NCI-H2227 treated with DMSO at 0.1 percent for 48 hours (cell line): ENCODE data around the gene WIZ.
A peak's percentile ranks its signal among the peaks of the same experiment; 100 is the strongest.

Experiments used
- DNase-seq: peaks from one replicate; lab custom pipeline; 2025; lab: John Stamatoyannopoulos, UW

Gene WIZ

GRCh38 chr19:15466851-15467733, 17.3 kb upstream of the WIZ start:
- DNase-seq, result no peak

GRCh38 chr19:15464394-15465385, 14.9 kb upstream of the WIZ start, which contains the start of gene RASAL3:
Gene RASAL3 (minus strand): TSS chr19:15464544. CDS start chr19:15464358, 186 bp downstream.
- DNase-seq, result no peak

- no peak for DNase-seq
Measured at GRCh38 chr19:15463861-15464371, 14.2 kb upstream of the WIZ start.

- DNase-seq, result no peak
Measured at GRCh38 chr19:15461694-15462093, 11.9 kb upstream of the WIZ start.

GRCh38 chr19:15457701-15458484, 8.1 kb upstream of the WIZ start:
- no peak for DNase-seq

GRCh38 chr19:15456871-15457700, 7.3 kb upstream of the WIZ start:
- no peak for DNase-seq

- DNase-seq, result no peak
Measured at GRCh38 chr19:15456441-15456840, 6.7 kb upstream of the WIZ start.

- no peak for DNase-seq
Measured at GRCh38 chr19:15455996-15456395, 6.2 kb upstream of the WIZ start.

GRCh38 chr19:15453906-15454860, 4.4 kb upstream of the WIZ start:
- DNase-seq, result no peak

GRCh38 chr19:15453091-15453578, 3.4 kb upstream of the WIZ start:
- no peak for DNase-seq

- DNase-seq, result peak; percentile 6
Measured at GRCh38 chr19:15452111-15453047, 2.6 kb upstream of the WIZ start.

GRCh38 chr19:15450528-15450890, 753 bp upstream of the WIZ start:
- DNase-seq, result no peak

GRCh38 chr19:15448778-15449619, 757 bp downstream of the WIZ start:
- DNase-seq, result peak; percentile 14

GRCh38 chr19:15448044-15448777, 1.5 kb downstream of the WIZ start:
- no peak for DNase-seq

- DNase-seq, result no peak
Measured at GRCh38 chr19:15447057-15447456, 2.7 kb downstream of the WIZ start.

- no peak for DNase-seq
Measured at GRCh38 chr19:15445807-15446376, 3.9 kb downstream of the WIZ start.
